ENCODE measurements around the gene NECTIN3. TPM values are rescaled to one million over a fixed set of nuclear protein-coding genes. Genes with fewer than 3 reads are reported as not detected.

Gene NECTIN3
- total and polyA plus RNA-seq, 2 of the 4 experiments (the other 2 are of a cell fraction), result 34.7 to 155 TPM

- peaks cover 16% of the 10 kb centered on the region for H3K4me1 ChIP-seq (ENCODE audit: control insufficient read depth, insufficient read depth, low read length)
- no peak overlapping the region for H2BK120ac ChIP-seq (ENCODE audit: low read depth, low read length)
- intact Hi-C loops (cut with micrococcal nuclease) (loop anchor here (1.0 kb wide), 1 partner anchor 1346 kb away; no protein-coding TSS in a partner anchor), dilution Hi-C loops (cut with HindIII; ENCODE audit: low sequenced_read_pairs, unreplicated experiment) (no loop called here), in situ Hi-C loops (cut with MboI; ENCODE audit: low sequenced_read_pairs) (no loop called here)
- no peak overlapping the region for H3K4ac ChIP-seq (ENCODE audit: low read depth, low read length)
- no peak overlapping the region for H3K4me3 ChIP-seq (ENCODE audit: insufficient read depth, low read depth, low read length)
- H3K23ac ChIP-seq (ENCODE audit: low read depth, low read length), result no peak overlapping the region; the same call in 1 of the 2 replicates
- CTCF ChIA-PET, result interaction anchor here (0.6 to 1.2 kb wide), 6 partner anchors 10 to 1346 kb away, joined by 3 to 4 read pairs (median 3); no protein-coding TSS in a partner anchor
- peak overlapping the region; percentile 12 for H2BK5ac ChIP-seq (ENCODE audit: low read depth, low read length, poor library complexity, severe bottlenecking)
- DNase-seq (peak; percentile 78), ATAC-seq (ENCODE audit: low read depth) (peak; percentile 78)
- no peak overlapping the region for H2BK15ac ChIP-seq (ENCODE audit: low read depth, low read length)
- peaks cover 8% of the 10 kb centered on the region for H3K9me1 ChIP-seq (ENCODE audit: insufficient read depth, low read length)
- no peaks in the 10 kb centered on the region; the same call in 1 of the 2 replicates for H3K36me3 ChIP-seq (ENCODE audit: control insufficient read depth, insufficient read depth, low read length)
- no peak overlapping the region for H4K91ac ChIP-seq (ENCODE audit: insufficient read depth, low read depth, low read length)
- H2AK9ac ChIP-seq (replicated peaks; ENCODE audit: low read depth, low read length, poor library complexity), result no peak overlapping the region
- POLR2A ChIA-PET (ENCODE audit: unreplicated experiment), result interaction anchor here (0.6 kb wide), 1 partner anchor 252 kb away, joined by 8 read pairs; no protein-coding TSS in a partner anchor
- BruUV-seq (replicated peaks), result no TSS peak
- H2AFZ ChIP-seq (replicated peaks; ENCODE audit: low read length, poor library complexity), result no peak overlapping the region
- H3K4me2 ChIP-seq (ENCODE audit: low read depth, low read length), result peak overlapping the region; percentile 54
- no peak overlapping the region for H2AK5ac ChIP-seq (ENCODE audit: low read depth, low read length)
- no peak overlapping the region for H4K5ac ChIP-seq (ENCODE audit: low read depth, low read length)
- H3K9me3 ChIP-seq (ENCODE audit: control insufficient read depth, insufficient read depth, low read length), result no peaks in the 10 kb centered on the region
- H2BK20ac ChIP-seq (ENCODE audit: low read depth, low read length), result no peak overlapping the region
- peak overlapping the region in 1 of 2 experiments; percentile 31; a peak in 2 of 4 replicates for H4K8ac ChIP-seq (ENCODE audit: low read depth in 2 of 2, low read length in 2 of 2)
- H4K20me1 ChIP-seq (ENCODE audit: insufficient read depth, low read length), result peaks cover 65% of the 10 kb centered on the region
- H3K27ac ChIP-seq (ENCODE audit: insufficient read depth, low read length), result no peak overlapping the region; the same call in 1 of the 2 replicates
- H3K79me1 ChIP-seq (ENCODE audit: low read depth in 1 of 2, low read length in 2 of 2), result peaks cover 0 to 24% of the 10 kb centered on the region in 2 experiments; a peak in 2 of 4 replicates
- H3K14ac ChIP-seq (replicated peaks; ENCODE audit: low read depth, low read length), result no peak overlapping the region
- no peak overlapping the region for H3K18ac ChIP-seq (ENCODE audit: low read depth, low read length)
- no peaks in the 10 kb centered on the region for H3K27me3 ChIP-seq (ENCODE audit: control insufficient read depth, insufficient read depth, low read length)
- H3K56ac ChIP-seq (ENCODE audit: extremely low read depth, insufficient read depth, low read length), result no peak overlapping the region
- no peak overlapping the region; the same call in 1 of the 2 replicates for H3K9ac ChIP-seq (ENCODE audit: low read depth, low read length)
- TF ChIP-seq CTCF (conservative IDR thresholded peaks at IDR 0.05; ENCODE audit: low read depth, low read length), result peak; percentile 73
- no peak for TF ChIP-seq RFX5 (IDR thresholded peaks at IDR 0.05; ENCODE audit: low read depth, low read length)
- TF ChIP-seq RAD21 (IDR thresholded peaks at IDR 0.05; ENCODE audit: low read length), result peak; percentile 69
- TF ChIP-seq MXI1 (IDR thresholded peaks at IDR 0.05; ENCODE audit: borderline replicate concordance, low read depth, low read length), result no peak
- no peak for TF ChIP-seq USF2 (IDR thresholded peaks at IDR 0.05; ENCODE audit: low read depth, low read length)
- TF ChIP-seq SMC3 (IDR thresholded peaks at IDR 0.05; ENCODE audit: low read depth, low read length), result peak; percentile 53
- no peak for TF ChIP-seq MAFK (IDR thresholded peaks at IDR 0.05; ENCODE audit: low read depth, low read length)
- TF ChIP-seq MAZ (IDR thresholded peaks at IDR 0.05; ENCODE audit: borderline replicate concordance, low read depth, low read length), result no peak
- no peak for TF ChIP-seq FOS (IDR thresholded peaks at IDR 0.05; ENCODE audit: low read depth, low read length)
- no peak for TF ChIP-seq NFE2L2 (IDR thresholded peaks at IDR 0.05; ENCODE audit: low read depth, low read length)
- peak; percentile 86 for TF ChIP-seq CEBPB (IDR thresholded peaks at IDR 0.05; ENCODE audit: low read depth, low read length)
- no CpG with 5 or more reads among the region's 1 CpG for WGBS, 2 experiments (ENCODE audit: extremely low coverage in 2 of 2, insufficient read length in 1 of 2)
Observed at GRCh38 chr3:111080413-111080812, 8.8 kb downstream of the NECTIN3 start.

All from IMR-90 (cell line).